K562 (cell line): Measurements from ENCODE around the gene PDZK1IP1. TPM values are rescaled to one million over a fixed set of nuclear protein-coding genes. Genes with fewer than 3 reads are reported as not detected.

Experiments used
- BCOR ChIP-seq: fragments of 450-650 bp; IDR thresholded peaks from 2 replicates; pipeline ENCODE4 v1.6.1; 2016
- CHAMP1 ChIP-seq: fragments of 450-650 bp; IDR thresholded peaks from 2 replicates; pipeline ENCODE4 v1.6.1; 2016; ENCODE audit warnings: mild to moderate bottlenecking
- DDX20 ChIP-seq: fragments of 450-650 bp; IDR thresholded peaks from 2 replicates; pipeline ENCODE4 v1.6.1; 2016; ENCODE audit warnings: missing genetic modification characterization, low read depth, mild to moderate bottlenecking, missing compliant biosample characterization, moderate library complexity
- ELK1 ChIP-seq: sonication (generic); formaldehyde crosslinking; IDR thresholded peaks from 2 replicates; pipeline ENCODE4 v1.8.1; 2022; ENCODE audit warnings: missing genetic modification reagents
- FOXM1 ChIP-seq, 2 experiments: fragments of 450-650 bp in 1 of 2; sonication (generic) in 1 of 2; formaldehyde crosslinking in 1 of 2; IDR thresholded peaks; 2 replicates each; pipeline versions ENCODE4 v1.6.1 to v1.9.0; 2017 to 2022; ENCODE audit warnings: low read depth in 2 of 2, mild to moderate bottlenecking in 2 of 2, missing genetic modification reagents in 1 of 2, moderate library complexity in 1 of 2
- L3MBTL2 ChIP-seq: fragments of 450-650 bp; IDR thresholded peaks from 2 replicates; pipeline ENCODE4 v1.6.1; 2016; ENCODE audit warnings: mild to moderate bottlenecking, moderate library complexity
- MAFK ChIP-seq: IDR thresholded peaks from 2 replicates; pipeline ENCODE4 v1.6.1; 2011; ENCODE audit warnings: low read length, improper control_type of control experiment
- NR4A1 ChIP-seq, 2 experiments: fragments of 250-450 bp in 1 of 2; fragments of 450-650 bp in 1 of 2; sonication (Bioruptor Pico) in 1 of 2; IDR thresholded peaks; 2 replicates each; pipeline versions ENCODE4 v1.4.0 to v1.6.1; 2016 to 2020; ENCODE audit warnings: mild to moderate bottlenecking in 2 of 2, missing compliant biosample characterization in 1 of 2, missing genetic modification characterization in 1 of 2, moderate library complexity in 1 of 2
- PATZ1 ChIP-seq: fragments of 250-450 bp; sonication (Bioruptor Pico); IDR thresholded peaks from 2 replicates; pipeline ENCODE4 v1.5.0; 2020; ENCODE audit warnings: mild to moderate bottlenecking, borderline replicate concordance
- RUNX1 ChIP-seq: sonication (generic); IDR thresholded peaks from 2 replicates; pipeline ENCODE4 v1.6.1; 2016; ENCODE audit warnings: antibody characterized with exemption, low read depth
- THRB ChIP-seq: fragments of 450-650 bp; formaldehyde crosslinking; conservative IDR thresholded peaks from 2 replicates; pipeline ENCODE4 v1.4.0; 2022; ENCODE audit warnings: mild to moderate bottlenecking, missing genetic modification characterization
- ZBTB26 ChIP-seq: fragments of 450-650 bp; formaldehyde crosslinking; IDR thresholded peaks from 2 replicates; pipeline ENCODE4 v1.4.0; 2022; ENCODE audit warnings: missing genetic modification characterization
- ZBTB43 ChIP-seq: sonication (generic); formaldehyde crosslinking; IDR thresholded peaks from 2 replicates; pipeline ENCODE4 v1.8.0; 2023; ENCODE audit warnings: mild to moderate bottlenecking, missing genetic modification reagents
- ZNF717 ChIP-seq: fragments of 250-450 bp; sonication (Bioruptor Pico); IDR thresholded peaks from 2 replicates; pipeline ENCODE4 v1.5.0; 2021
- polyA plus RNA-seq, 8 experiments: library from polyadenylated mRNA; depleted of rRNA in 4 of 8; stranded (reverse) in 5 of 8; unstranded in 3 of 8; fragments of >200 nt; fragmentation: Nextera tagmentation in 2 of 8; fragmentation: Illumina TruSeq in 1 of 8; extraction: Ambion mirVana in 2 of 8; extraction: Trizol in 1 of 8; gene quantifications; 2 replicates each; pipeline versions ENCODE4 v1.2.1 to v1.2.3, GENCODE V29; 2011 to 2014; ENCODE audit warnings: inconsistent platforms in 1 of 8, missing spikeins in 1 of 8
- total RNA-seq, 7 experiments: library from RNA; depleted of rRNA in 6 of 7; stranded (reverse); fragments of >200 nt in 6 of 7; fragmentation: Illumina TruSeq in 2 of 7; extraction: Trizol in 2 of 7; gene quantifications; 2 replicates each; pipeline versions ENCODE4 v1.2.1 to v1.2.3, GENCODE V29; 2011 to 2021; ENCODE audit warnings: low replicate concordance in 1 of 7

The PDZK1IP1 gene
- total and polyA plus RNA-seq, 9 of the 15 experiments (the other 6 are each of a cell fraction or from before 2014, with no cell fraction given) = 0.17 to 0.68 (median 0.53) TPM; not detected in 2

GRCh38 chr1:47181955-47182675 lies 7.7 kb downstream of the PDZK1IP1 start (continued):
- TF ChIP-seq L3MBTL2 = no peak; the same call in 1 of the 2 replicates
- TF ChIP-seq FOXM1 (IDR thresholded peaks at IDR 0.05; ENCODE audit: low read depth) = peak; percentile 51; the same call in 1 of the 2 replicates
- no peak for TF ChIP-seq FOXM1 (CRISPR knock-in tag; IDR thresholded peaks at IDR 0.05; ENCODE audit: low read depth)
- TF ChIP-seq ZBTB26 (CRISPR knock-in tag) = no peak
- no peak for TF ChIP-seq ELK1 (CRISPR knock-in tag)
- TF ChIP-seq CHAMP1 = no peak
- TF ChIP-seq MAFK = peak; percentile 64; the same call in 1 of the 2 replicates
- no peak for TF ChIP-seq NR4A1 (CRISPR knock-in tag; IDR thresholded peaks at IDR 0.05)
- TF ChIP-seq NR4A1 (tag; IDR thresholded peaks at IDR 0.05) = peak; percentile 23; the same call in 1 of the 2 replicates
- no peak for TF ChIP-seq PATZ1 (CRISPR knock-in tag)
- TF ChIP-seq ZBTB43 (CRISPR knock-in tag) = no peak
- no peak for TF ChIP-seq ZNF717
- no peak for TF ChIP-seq DDX20 (tag)
- TF ChIP-seq BCOR = peak; percentile 98
- 0 out of 2 replicates have a peak, but pooled peaks have one; percentile 26 for TF ChIP-seq RUNX1
- no peak for TF ChIP-seq THRB (CRISPR knock-in tag)
